A549 (cell line): ENCODE measurements around the gene KHDC1. TPM values are rescaled to one million over a fixed set of nuclear protein-coding genes. Genes with fewer than 3 reads are reported as not detected.
"Not testable (repeated sequence)": the region's sequence is repeated elsewhere in the genome, so short reads cannot be mapped to it uniquely, and the experiment has no call there.

ENCODE experiments used
- ATAC-seq, 2 experiments: fragments of 200-7000 bp in 1 of 2; fragments of >200 bp in 1 of 2; cut with Nextera tagmentation in 1 of 2; cut with Tn5 transposase in 1 of 2; 3 replicates each; pipeline versions ENCODE4 v1.8.0 to v1.9.1; 2018 to 2020; ENCODE audit warnings: mild to moderate bottlenecking in 1 of 2, moderate library complexity in 1 of 2
- CTCF ChIA-PET: fragments of 300-600 bp; sonication (Branson Sonifier 250); formaldehyde crosslinking; extraction: SDS; loops from one replicate; lab custom pipeline; 2021; ENCODE audit warnings: antibody characterized with exemption, inconsistent platforms; lab: Yijun Ruan, JAX
- POLR2A ChIA-PET: fragments of 350-600 bp; formaldehyde crosslinking; extraction: SDS; loops from one replicate; lab custom pipeline; 2021; ENCODE audit warnings: antibody characterized with exemption, inconsistent platforms; lab: Yijun Ruan, JAX
- DNase-seq, 2 experiments: peaks; one replicate each; pipeline versions ENCODE4 v3.0.0 to v3.0.0-alpha.2; 2011 to 2016; ENCODE audit warnings: low read depth in 1 of 2, low spot score in 1 of 2
- FAIRE-seq: peaks from 2 replicates; lab custom pipeline; 2011; peaks lifted over from hg19 to GRCh38; lab: Jason Lieb, UNC
- H3K27ac ChIP-seq, 2 experiments: fragments of >200 bp; sonication (Bioruptor Twin); formaldehyde crosslinking; 3 replicates each; pipeline ENCODE4 v1.5.1; 2016 to 2017
- H3K4me1 ChIP-seq: fragments of >200 bp; sonication (Bioruptor Twin); formaldehyde crosslinking; 3 replicates; pipeline ENCODE4 v1.6.1; 2016
- H3K4me2 ChIP-seq: fragments of >200 bp; sonication (Bioruptor Twin); formaldehyde crosslinking; 3 replicates; pipeline ENCODE4 v1.6.1; 2016
- H3K4me3 ChIP-seq: fragments of >200 bp; sonication (Bioruptor Twin); formaldehyde crosslinking; 3 replicates; pipeline ENCODE4 v1.5.1; 2016
- H3K9me3 ChIP-seq: fragments of >200 bp; sonication (Bioruptor Twin); formaldehyde crosslinking; 3 replicates; pipeline ENCODE4 v1.6.1; 2016
- BCL3 ChIP-seq: fragments of >200 bp; sonication (Bioruptor Twin); formaldehyde crosslinking; IDR thresholded peaks from 3 replicates; pipeline ENCODE4 v1.6.1; 2016
- CBX2 ChIP-seq: fragments of 200-600 bp; sonication (generic); IDR thresholded peaks from 2 replicates; pipeline ENCODE4 v1.6.1; 2016; ENCODE audit warnings: low read depth, mild to moderate bottlenecking, borderline replicate concordance
- CHD4 ChIP-seq: fragments of 200-600 bp; sonication (generic); IDR thresholded peaks from 2 replicates; pipeline ENCODE4 v1.6.1; 2016; ENCODE audit warnings: antibody characterized with exemption, mild to moderate bottlenecking, borderline replicate concordance
- EP300 ChIP-seq, 2 experiments: fragments of >200 bp; sonication (Bioruptor Twin); formaldehyde crosslinking; IDR thresholded peaks; 2 replicates in 1 of 2; 3 replicates in 1 of 2; pipeline ENCODE4 v1.6.1; 2016 to 2017
- FOXS1 ChIP-seq: fragments of 250-450 bp; sonication (Bioruptor Pico); IDR thresholded peaks from 2 replicates; pipeline ENCODE4 v1.5.0; 2020; ENCODE audit warnings: mild to moderate bottlenecking, moderate library complexity
- GATA3 ChIP-seq: IDR thresholded peaks from 2 replicates; pipeline ENCODE4 v1.6.1; 2012; ENCODE audit warnings: borderline replicate concordance
- JUN ChIP-seq, 2 experiments: fragments of >200 bp; sonication (Bioruptor Twin); formaldehyde crosslinking; IDR thresholded peaks; 2 replicates in 1 of 2; 3 replicates in 1 of 2; pipeline ENCODE4 v1.6.1; 2016 to 2017
- MAFK ChIP-seq: fragments of 450-650 bp; IDR thresholded peaks from 2 replicates; pipeline ENCODE4 v1.6.1; 2014; ENCODE audit not compliant: partially characterized antibody
- POLR2A ChIP-seq: IDR thresholded peaks from 2 replicates; pipeline ENCODE4 v1.6.1; 2012; ENCODE audit warnings: mild to moderate bottlenecking, low read length
- POLR2AphosphoS2 ChIP-seq: conservative IDR thresholded peaks from 2 replicates; pipeline ENCODE4 v1.6.1; 2012; ENCODE audit warnings: low read length, improper control_type of control experiment, inconsistent platforms
- RAD21 ChIP-seq, 2 experiments: fragments of >200 bp in 1 of 2; sonication (Bioruptor Twin) in 1 of 2; formaldehyde crosslinking in 1 of 2; IDR thresholded peaks in 1 of 2; conservative IDR thresholded peaks in 1 of 2; 2 replicates in 1 of 2; 3 replicates in 1 of 2; pipeline ENCODE4 v1.6.1; 2012 to 2018; ENCODE audit warnings: inconsistent platforms in 1 of 2
- RARB ChIP-seq: fragments of 250-450 bp; sonication (Bioruptor Pico); IDR thresholded peaks from 2 replicates; pipeline ENCODE4 v1.8.0; 2021; ENCODE audit warnings: mild to moderate bottlenecking, moderate library complexity
- RFX5 ChIP-seq: fragments of 450-650 bp; IDR thresholded peaks from 2 replicates; pipeline ENCODE4 v1.7.1; 2014; ENCODE audit warnings: antibody characterized with exemption, mild to moderate bottlenecking, moderate library complexity
- TP53 ChIP-seq: fragments of 250-450 bp; sonication (Bioruptor Pico); IDR thresholded peaks from 2 replicates; pipeline ENCODE4 v1.5.0; 2021; ENCODE audit warnings: mild to moderate bottlenecking, moderate library complexity
- ZC3H11A ChIP-seq: fragments of 450-650 bp; IDR thresholded peaks from 2 replicates; pipeline ENCODE4 v1.6.1; 2014; ENCODE audit warnings: antibody characterized with exemption, mild to moderate bottlenecking
- ZFP36 ChIP-seq: fragments of 450-650 bp; IDR thresholded peaks from 2 replicates; pipeline ENCODE4 v1.6.1; 2014; ENCODE audit warnings: borderline replicate concordance; ENCODE audit not compliant: partially characterized antibody
- WGBS: methylation state at CpG from one replicate; pipeline ENCODE4 v1.1.6; 2017; ENCODE audit errors: missing lambda C conversion rate; 5-methylcytosine and 5-hydroxymethylcytosine counted together
- polyA plus RNA-seq, 4 experiments: library from polyadenylated mRNA; depleted of rRNA in 3 of 4; stranded (reverse); fragments of >200 nt; fragmentation: RNase III in 1 of 4; extraction: RNeasy Plus Mini Kit Qiagen cat#74134 plus additional on column Dnase treatment in 1 of 4; gene quantifications; 2 replicates in 3 of 4; 3 replicates in 1 of 4; pipeline ENCODE4 v1.2.3, GENCODE V29; 2011 to 2017
- TF ChIP-seq, protein P1 (sequence below): IDR thresholded peaks from 2 replicates; pipeline ENCODE4 v1.6.1; 2012; ENCODE audit warnings: low read depth, borderline replicate concordance

KHDC1 gene
- polyA plus RNA-seq, 2 of the 4 experiments (the other 2 are of a cell fraction) = 4.5 to 5.2 TPM

GRCh38 chr6:73282871-73283270, 19.9 kb upstream of the KHDC1 start:
- DNase-seq = no peak
- no peak for FAIRE-seq
- TF ChIP-seq EP300 (IDR thresholded peaks at IDR 0.05) (no peak), POLR2AphosphoS2 (no peak), JUN (IDR thresholded peaks at IDR 0.05) (no peak), TP53 (CRISPR knock-in tag) (no peak), ZC3H11A (no peak), FOXS1 (no peak), CBX2 (no peak), RARB (CRISPR knock-in tag) (no peak), GATA3 (no peak), RAD21 (conservative IDR thresholded peaks at IDR 0.05 in 1 of 2, IDR thresholded peaks at IDR 0.05 in 1 of 2) (no peak), CHD4 (no peak), POLR2A (no peak), RFX5 (no peak), ZFP36 (no peak), BCL3 (no peak)
- TF ChIP-seq, protein P1, sequence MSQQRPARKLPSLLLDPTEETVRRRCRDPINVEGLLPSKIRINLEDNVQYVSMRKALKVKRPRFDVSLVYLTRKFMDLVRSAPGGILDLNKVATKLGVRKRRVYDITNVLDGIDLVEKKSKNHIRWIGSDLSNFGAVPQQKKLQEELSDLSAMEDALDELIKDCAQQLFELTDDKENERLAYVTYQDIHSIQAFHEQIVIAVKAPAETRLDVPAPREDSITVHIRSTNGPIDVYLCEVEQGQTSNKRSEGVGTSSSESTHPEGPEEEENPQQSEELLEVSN = no peak
- TF ChIP-seq, all 56 proteins: peak for 0
- no peak overlapping the region for H3K4me2 ChIP-seq
- H3K4me3 ChIP-seq = no peak overlapping the region
- POLR2A ChIA-PET = no interaction called here
- no peak for ATAC-seq
- H3K9me3 ChIP-seq = no peaks in the 10 kb centered on the region
- CTCF ChIA-PET = interaction anchor here (0.9 to 1.4 kb wide), 2 partner anchors 44 to 213 kb away, joined by 3 to 5 read pairs; no protein-coding TSS in a partner anchor
- no peak overlapping the region for H3K27ac ChIP-seq
- no peaks in the 10 kb centered on the region for H3K4me1 ChIP-seq
- 87% methylated on average over 5 of the region's 5 CpGs for WGBS

DNA sequence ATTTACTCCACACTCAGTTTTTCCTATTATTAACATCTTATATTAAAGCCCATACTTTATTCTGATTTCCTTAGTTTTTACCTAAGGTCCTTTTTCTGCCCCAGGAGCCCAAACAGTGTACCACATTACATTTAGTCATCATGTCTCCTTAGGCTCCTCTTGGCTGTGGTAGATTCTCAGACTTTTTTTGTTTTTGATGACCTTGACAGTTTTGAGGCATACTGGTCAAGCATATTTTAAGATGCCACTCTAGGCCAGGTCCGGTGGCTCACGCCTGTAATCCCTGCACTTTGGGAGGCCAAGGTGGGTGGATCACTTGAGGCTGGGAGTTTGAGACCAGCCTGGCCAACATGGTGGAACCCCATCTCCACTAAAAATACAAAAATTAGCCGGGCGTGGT, 18.7 kb upstream of the KHDC1 start:
- H3K4me2 ChIP-seq, H3K27ac ChIP-seq, ATAC-seq, FAIRE-seq, DNase-seq, H3K4me1 ChIP-seq, H3K9me3 ChIP-seq, POLR2A ChIA-PET, H3K4me3 ChIP-seq, CTCF ChIA-PET: not testable (repeated sequence)
- 91% methylated on average over 2 of the region's 4 CpGs for WGBS
- peak; percentile 51 for TF ChIP-seq MAFK

GRCh38 chr6:73269296-73269695, 6.3 kb upstream of the KHDC1 start:
- 85% methylated on average over 10 of the region's 13 CpGs for WGBS
- H3K4me2 ChIP-seq, H3K27ac ChIP-seq, FAIRE-seq, DNase-seq, H3K4me1 ChIP-seq, ATAC-seq, H3K4me3 ChIP-seq, POLR2A ChIA-PET, H3K9me3 ChIP-seq: not testable (repeated sequence)
- CTCF ChIA-PET = interaction anchor here (0.7 kb wide), 1 partner anchor 153 kb away, joined by 3 read pairs; no protein-coding TSS in a partner anchor

DNA sequence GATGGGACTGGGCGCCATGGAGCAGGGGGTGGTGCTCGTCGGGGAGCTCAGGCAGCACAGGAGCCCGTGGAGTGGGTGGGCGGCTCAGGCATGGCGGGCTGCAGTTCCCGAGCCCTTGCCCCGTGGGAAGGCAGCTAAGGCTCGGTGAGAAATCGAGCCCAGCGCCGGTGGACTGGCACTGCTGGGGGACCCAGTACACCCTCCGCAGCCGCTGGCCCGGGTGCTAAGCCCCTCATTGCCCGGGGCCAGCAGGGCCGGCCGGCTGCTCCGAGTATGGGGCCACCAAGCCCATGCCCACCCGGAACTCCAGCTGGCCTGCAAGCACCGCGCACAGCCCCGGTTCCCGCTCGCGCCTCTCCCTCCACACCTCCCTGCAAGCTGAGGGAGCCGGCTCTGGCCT, 5.9 kb upstream of the KHDC1 start:
- FAIRE-seq, DNase-seq, ATAC-seq, CTCF ChIA-PET, POLR2A ChIA-PET, H3K4me1 ChIP-seq, H3K4me3 ChIP-seq, H3K9me3 ChIP-seq, H3K4me2 ChIP-seq, H3K27ac ChIP-seq: not testable (repeated sequence)
- 60% methylated on average over 3 of the region's 27 CpGs for WGBS
